ENCODE results near the gene PCGF1.
A peak's percentile ranks its signal among the peaks of the same experiment; 100 is the strongest.

The PCGF1 gene

GRCh38 chr2:74553892-74554819, 46.7 kb upstream of the PCGF1 start, which contains the start of the genes DOK1 and LOXL3:
DOK1 (plus strand) TSS chr2:74554720; CDS start chr2:74554755, 35 bp downstream.
LOXL3 (minus strand) TSS chr2:74553942; CDS start chr2:74552634, 1,308 bp downstream.
- H3K4me1 ChIP-seq (ENCODE audit: control insufficient read depth in 1 of 2, insufficient read depth in 1 of 2, low read depth in 1 of 2, low read length in 1 of 2) = peaks cover 57 to 65% of the 10 kb centered on the region in 2 experiments
- peak; percentile 3 for TF ChIP-seq CTCF (IDR thresholded peaks at IDR 0.05)
- H3K27ac ChIP-seq = peak within 1 kb of the TSS; percentile 85
- no peaks in the 10 kb centered on the region for H3K9me3 ChIP-seq
- peak within 1 kb of the TSS; percentile 92 to 97 for H3K4me3 ChIP-seq (ENCODE audit: low read depth in 1 of 2, low read length in 1 of 2)
- H3K27me3 ChIP-seq = peaks cover 6% of the 10 kb centered on the region
- H3K36me3 ChIP-seq = peaks cover 18% of the 10 kb centered on the region

GRCh38 chr2:74552914-74553811, 45.7 kb upstream of the PCGF1 start:
- TF ChIP-seq CTCF (IDR thresholded peaks at IDR 0.05) = no peak
- H3K4me1 ChIP-seq (ENCODE audit: control insufficient read depth in 1 of 2, insufficient read depth in 1 of 2, low read depth in 1 of 2, low read length in 1 of 2) = peaks cover 56 to 65% of the 10 kb centered on the region in 2 experiments
- H3K27ac ChIP-seq = peak overlapping the region; percentile 85
- peaks cover 18% of the 10 kb centered on the region for H3K36me3 ChIP-seq
- peaks cover 15% of the 10 kb centered on the region for H3K27me3 ChIP-seq
- H3K9me3 ChIP-seq = no peaks in the 10 kb centered on the region
- peak overlapping the region; percentile 92 to 97 for H3K4me3 ChIP-seq (ENCODE audit: low read depth in 1 of 2, low read length in 1 of 2)

- no peak overlapping the region for H3K4me3 ChIP-seq (ENCODE audit: low read depth in 1 of 2, low read length in 1 of 2)
- H3K9me3 ChIP-seq = no peaks in the 10 kb centered on the region
- no peak for TF ChIP-seq CTCF (IDR thresholded peaks at IDR 0.05)
- no peak overlapping the region for H3K27ac ChIP-seq
- H3K4me1 ChIP-seq (ENCODE audit: control insufficient read depth in 1 of 2, insufficient read depth in 1 of 2, low read depth in 1 of 2, low read length in 1 of 2) = peaks cover 48 to 58% of the 10 kb centered on the region in 2 experiments
- H3K27me3 ChIP-seq = peaks cover 15% of the 10 kb centered on the region
- peaks cover 10% of the 10 kb centered on the region for H3K36me3 ChIP-seq
These were observed 44.7 kb upstream of the PCGF1 start for GRCh38 chr2:74551942-74552913.

GRCh38 chr2:74551530-74551929, 44.0 kb upstream of the PCGF1 start:
- H3K4me1 ChIP-seq (ENCODE audit: control insufficient read depth in 1 of 2, insufficient read depth in 1 of 2, low read depth in 1 of 2, low read length in 1 of 2) = peaks cover 41 to 51% of the 10 kb centered on the region in 2 experiments
- no peak for TF ChIP-seq CTCF (IDR thresholded peaks at IDR 0.05)

More at GRCh38 chr2:74551530-74551929, 44.0 kb upstream of the PCGF1 start:
- Histone ChIP-seq H3K27ac (no peak overlapping the region), H3K27me3 (peaks cover 15% of the 10 kb centered on the region), H3K4me3 (ENCODE audit: low read depth in 1 of 2, low read length in 1 of 2) (no peak overlapping the region), H3K36me3 (peaks cover 5% of the 10 kb centered on the region), H3K9me3 (no peaks in the 10 kb centered on the region)

Data from neutrophil (primary cell).